Fibroblast of lung (primary cell): Measurements from ENCODE around the gene SSTR5. TPM values are rescaled to one million over a fixed set of nuclear protein-coding genes. Genes with fewer than 3 reads are reported as not detected.

ENCODE experiments used
- DNase-seq, 2 donors: peaks; one replicate each; pipeline versions ENCODE4 v3.0.0 to v3.0.0-alpha.2; 2010; ENCODE audit warnings: low read depth in 2 of 2
- H2AFZ ChIP-seq: 2 replicates; pipeline ENCODE4 v1.5.1; 2012; ENCODE audit warnings: low read length, control low read depth, inconsistent platforms
- H3K27ac ChIP-seq: 2 replicates; pipeline ENCODE4 v1.5.1; 2011; ENCODE audit warnings: low read length, control low read depth; ENCODE audit not compliant: insufficient read depth
- H3K27me3 ChIP-seq: 2 replicates; pipeline ENCODE4 v1.5.1; 2011; ENCODE audit warnings: mild to moderate bottlenecking, low read length; ENCODE audit not compliant: control insufficient read depth, insufficient read depth
- H3K36me3 ChIP-seq: 2 replicates; pipeline ENCODE4 v1.5.1; 2011; ENCODE audit warnings: low read length; ENCODE audit not compliant: control insufficient read depth, insufficient read depth
- H3K4me1 ChIP-seq: 2 replicates; pipeline ENCODE4 v1.5.1; 2011; ENCODE audit warnings: low read length; ENCODE audit not compliant: control insufficient read depth, insufficient read depth; ENCODE audit errors: extremely low read depth
- H3K4me2 ChIP-seq: 2 replicates; pipeline ENCODE4 v1.5.1; 2011; ENCODE audit warnings: low read length, control low read depth; ENCODE audit not compliant: insufficient read depth; ENCODE audit errors: extremely low read depth
- H3K4me3 ChIP-seq, 4 experiments: fragments of 200-600 bp in 1 of 4; sonication (generic) in 1 of 4; replicated peaks in 1 of 4; 2 replicates each; pipeline ENCODE4 v1.5.1; 2011 to 2016; ENCODE audit warnings: low read length in 4 of 4, low read depth in 3 of 4, mild to moderate bottlenecking in 3 of 4, control low read depth in 2 of 4, inconsistent platforms in 1 of 4, mixed read lengths in 1 of 4; ENCODE audit not compliant: insufficient read depth in 1 of 4; ENCODE audit errors: control extremely low read depth in 1 of 4
- H3K79me2 ChIP-seq: 2 replicates; pipeline ENCODE4 v1.5.1; 2012; ENCODE audit warnings: mild to moderate bottlenecking, low read length, inconsistent platforms; ENCODE audit not compliant: control insufficient read depth, insufficient read depth
- H3K9ac ChIP-seq: 2 replicates; pipeline ENCODE4 v1.5.1; 2011; ENCODE audit warnings: mild to moderate bottlenecking, low read length, control low read depth; ENCODE audit not compliant: insufficient read depth
- H3K9me3 ChIP-seq: 2 replicates; pipeline ENCODE4 v1.5.1; 2012; ENCODE audit warnings: low read depth, low read length; ENCODE audit not compliant: control insufficient read depth, insufficient read depth
- H4K20me1 ChIP-seq: 2 replicates; pipeline ENCODE4 v1.5.1; 2011; ENCODE audit warnings: low read length; ENCODE audit not compliant: control insufficient read depth, insufficient read depth; ENCODE audit errors: extremely low read depth
- EZH2 ChIP-seq: IDR thresholded peaks from 2 replicates; pipeline ENCODE4 v1.5.1; 2012; ENCODE audit warnings: low read length, control low read depth, mild to moderate bottlenecking; ENCODE audit errors: missing control alignments
- polyA plus RNA-seq, 2 donors: library from polyadenylated mRNA; depleted of rRNA in 1 of 2; stranded (reverse) in 1 of 2; unstranded in 1 of 2; fragments of >200 nt; gene quantifications; 2 replicates each; pipeline ENCODE4 v1.2.1, GENCODE V29; 2011 to 2012; ENCODE audit warnings: missing spikeins in 1 of 2
- total RNA-seq: library from RNA; depleted of rRNA; stranded (reverse); fragments of >200 nt; gene quantifications from 2 replicates; pipeline ENCODE4 v1.2.1, GENCODE V29; 2014
- TF ChIP-seq, protein P1 (sequence below), 2 donors: IDR thresholded peaks in 1 of 2; conservative IDR thresholded peaks in 1 of 2; 1 replicate in 1 of 2; 2 replicates in 1 of 2; pipeline ENCODE4 v1.5.1; 2011 to 2012; ENCODE audit warnings: low read length in 2 of 2, control low read depth in 1 of 2, inconsistent platforms in 1 of 2, low read depth in 1 of 2, mild to moderate bottlenecking in 1 of 2

Gene SSTR5
- total and polyA plus RNA-seq, 2 donors (not counting 1 experiment from before 2014, with no cell fraction given), result not detected

DNA sequence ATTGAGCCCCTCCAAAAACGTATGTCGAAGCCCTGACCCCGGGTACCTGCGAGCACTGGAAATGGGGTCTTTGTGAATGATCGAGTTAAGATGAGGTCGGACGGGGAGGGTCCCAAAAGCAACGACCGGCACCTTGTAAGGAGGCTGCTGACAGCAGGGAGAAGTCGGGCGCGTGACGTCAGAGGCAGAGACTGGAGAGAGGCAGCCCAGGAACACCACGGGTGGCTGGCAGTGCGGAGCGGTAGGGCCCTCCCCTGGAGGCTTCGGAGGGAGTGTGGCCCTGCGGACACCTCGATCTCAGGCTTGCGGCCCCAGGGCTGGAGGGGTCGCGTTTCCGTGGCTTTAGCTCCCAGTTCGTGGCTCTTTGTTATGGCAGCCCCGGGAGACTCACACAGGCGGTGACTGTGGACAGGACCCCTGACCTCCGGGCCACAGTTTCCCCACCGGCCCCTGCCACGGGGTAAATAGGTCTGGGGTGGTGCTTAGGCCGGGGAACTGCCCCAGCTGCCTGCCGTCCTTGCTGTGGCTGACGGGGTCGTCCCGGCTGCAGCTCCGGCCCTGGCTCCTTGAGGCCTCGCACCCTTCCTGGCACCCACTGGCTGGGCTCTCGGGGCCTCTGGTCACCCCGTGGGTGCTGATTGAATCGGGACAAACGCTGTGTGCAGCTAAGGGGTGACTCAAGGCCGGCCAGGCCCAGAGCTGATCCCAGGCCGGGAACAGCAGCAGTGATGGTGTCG is 10.6 kb upstream of the SSTR5 start:
- H3K27me3 ChIP-seq, result no peaks in the 10 kb centered on the region
- H4K20me1 ChIP-seq, result no peaks in the 10 kb centered on the region
- no peak overlapping the region for H3K9ac ChIP-seq
- no peak overlapping the region for H3K27ac ChIP-seq
- no peak overlapping the region for H2AFZ ChIP-seq
- H3K4me2 ChIP-seq, result no peak overlapping the region
- H3K79me2 ChIP-seq, result no peaks in the 10 kb centered on the region
- no peak for DNase-seq
- H3K4me1 ChIP-seq, result no peaks in the 10 kb centered on the region
- H3K36me3 ChIP-seq, result no peaks in the 10 kb centered on the region
- H3K4me3 ChIP-seq, result no peak overlapping the region
- no peaks in the 10 kb centered on the region for H3K9me3 ChIP-seq
- TF ChIP-seq EZH2, result no peak
- TF ChIP-seq, protein P1, sequence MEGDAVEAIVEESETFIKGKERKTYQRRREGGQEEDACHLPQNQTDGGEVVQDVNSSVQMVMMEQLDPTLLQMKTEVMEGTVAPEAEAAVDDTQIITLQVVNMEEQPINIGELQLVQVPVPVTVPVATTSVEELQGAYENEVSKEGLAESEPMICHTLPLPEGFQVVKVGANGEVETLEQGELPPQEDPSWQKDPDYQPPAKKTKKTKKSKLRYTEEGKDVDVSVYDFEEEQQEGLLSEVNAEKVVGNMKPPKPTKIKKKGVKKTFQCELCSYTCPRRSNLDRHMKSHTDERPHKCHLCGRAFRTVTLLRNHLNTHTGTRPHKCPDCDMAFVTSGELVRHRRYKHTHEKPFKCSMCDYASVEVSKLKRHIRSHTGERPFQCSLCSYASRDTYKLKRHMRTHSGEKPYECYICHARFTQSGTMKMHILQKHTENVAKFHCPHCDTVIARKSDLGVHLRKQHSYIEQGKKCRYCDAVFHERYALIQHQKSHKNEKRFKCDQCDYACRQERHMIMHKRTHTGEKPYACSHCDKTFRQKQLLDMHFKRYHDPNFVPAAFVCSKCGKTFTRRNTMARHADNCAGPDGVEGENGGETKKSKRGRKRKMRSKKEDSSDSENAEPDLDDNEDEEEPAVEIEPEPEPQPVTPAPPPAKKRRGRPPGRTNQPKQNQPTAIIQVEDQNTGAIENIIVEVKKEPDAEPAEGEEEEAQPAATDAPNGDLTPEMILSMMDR (conservative IDR thresholded peaks at IDR 0.05 in 1 of 2, IDR thresholded peaks at IDR 0.05 in 1 of 2; ENCODE audit: low read depth in 1 of 2, low read length in 2 of 2), result no peak

GRCh38 chr16:1062895-1063294 is 9.7 kb upstream of the SSTR5 start:
- H3K4me2 ChIP-seq, result no peak overlapping the region
- no peaks in the 10 kb centered on the region for H3K4me1 ChIP-seq
- H3K9me3 ChIP-seq, result no peaks in the 10 kb centered on the region
- no peak overlapping the region for H3K4me3 ChIP-seq
- H3K79me2 ChIP-seq, result no peaks in the 10 kb centered on the region
- H2AFZ ChIP-seq, result no peak overlapping the region
- DNase-seq, result no peak
- H3K27me3 ChIP-seq, result no peaks in the 10 kb centered on the region
- no peak overlapping the region for H3K9ac ChIP-seq
- H3K27ac ChIP-seq, result no peak overlapping the region
- no peaks in the 10 kb centered on the region for H4K20me1 ChIP-seq
- H3K36me3 ChIP-seq, result no peaks in the 10 kb centered on the region
- TF ChIP-seq EZH2, result no peak

- Histone ChIP-seq H2AFZ (no peak overlapping the region), H3K9me3 (no peaks in the 10 kb centered on the region), H3K4me2 (no peak overlapping the region), H4K20me1 (no peaks in the 10 kb centered on the region), H3K36me3 (no peaks in the 10 kb centered on the region), H3K9ac (no peak overlapping the region), H3K4me3 (no peak overlapping the region), H3K27ac (no peak overlapping the region), H3K27me3 (no peaks in the 10 kb centered on the region), H3K4me1 (no peaks in the 10 kb centered on the region), H3K79me2 (no peaks in the 10 kb centered on the region)
- DNase-seq, result no peak
- TF ChIP-seq EZH2, result no peak
- TF ChIP-seq, protein P1 (conservative IDR thresholded peaks at IDR 0.05 in 1 of 2, IDR thresholded peaks at IDR 0.05 in 1 of 2; ENCODE audit: low read depth in 1 of 2, low read length in 2 of 2), result no peak
These were observed 8.8 kb upstream of the SSTR5 start for GRCh38 chr16:1063728-1064127.
